K562 (cell line): ENCODE measurements around the gene NUPR1. TPM values are rescaled to one million over a fixed set of nuclear protein-coding genes. Genes with fewer than 3 reads are reported as not detected.

Experiments
- DPF2 ChIP-seq: fragments of 450-650 bp; IDR thresholded peaks from 2 replicates; pipeline ENCODE4 v1.6.1; 2016
- ELF4 ChIP-seq: fragments of 450-650 bp; formaldehyde crosslinking; IDR thresholded peaks from 2 replicates; pipeline ENCODE4 v1.4.0; 2022; ENCODE audit warnings: missing genetic modification characterization
- FOXA1 ChIP-seq: fragments of 450-650 bp; IDR thresholded peaks from 2 replicates; pipeline ENCODE4 v1.6.1; 2016; ENCODE audit warnings: mild to moderate bottlenecking, borderline replicate concordance
- HBP1 ChIP-seq: fragments of 450-650 bp; formaldehyde crosslinking; IDR thresholded peaks from 2 replicates; pipeline ENCODE4 v1.4.0; 2022; ENCODE audit warnings: missing genetic modification characterization
- HNRNPK ChIP-seq: fragments of 200-400 bp; formaldehyde crosslinking; IDR thresholded peaks from one replicate; pipeline ENCODE4 v1.6.1; 2018; ENCODE audit warnings: mild to moderate bottlenecking, low read depth, low read length; ENCODE audit not compliant: poor library complexity, severe bottlenecking
- MTA1 ChIP-seq: fragments of 450-650 bp; IDR thresholded peaks from 2 replicates; pipeline ENCODE4 v1.6.1; 2017; ENCODE audit warnings: borderline replicate concordance
- POLR2G ChIP-seq: fragments of 200-400 bp; formaldehyde crosslinking; IDR thresholded peaks from 2 replicates; pipeline ENCODE4 v1.6.1; 2017; ENCODE audit warnings: low read depth, mild to moderate bottlenecking, antibody characterized with exemption, low read length, moderate library complexity
- RBFOX2 ChIP-seq: fragments of 200-400 bp; formaldehyde crosslinking; IDR thresholded peaks from 2 replicates; pipeline ENCODE4 v1.6.1; 2017; ENCODE audit warnings: low read depth, mild to moderate bottlenecking, low read length, moderate library complexity
- TGIF2 ChIP-seq: sonication (generic); formaldehyde crosslinking; IDR thresholded peaks from 2 replicates; pipeline ENCODE4 v1.8.1; 2022; ENCODE audit warnings: mild to moderate bottlenecking, missing genetic modification reagents, moderate library complexity
- TOE1 ChIP-seq, 2 experiments: fragments of 450-650 bp in 1 of 2; sonication (generic) in 1 of 2; formaldehyde crosslinking in 1 of 2; IDR thresholded peaks; 2 replicates each; pipeline versions ENCODE4 v1.7.1 to v1.8.0; 2016 to 2022; ENCODE audit warnings: borderline replicate concordance in 2 of 2, mild to moderate bottlenecking in 2 of 2, antibody characterized with exemption in 1 of 2, inconsistent platforms in 1 of 2, low read depth in 1 of 2, missing genetic modification reagents in 1 of 2, moderate library complexity in 1 of 2
- ZBTB9 ChIP-seq: fragments of 450-650 bp; formaldehyde crosslinking; IDR thresholded peaks from 2 replicates; pipeline ENCODE4 v1.4.0; 2020; ENCODE audit warnings: mild to moderate bottlenecking, moderate library complexity
- ZNF134 ChIP-seq: fragments of 250-450 bp; sonication (Bioruptor Pico); conservative IDR thresholded peaks from 2 replicates; pipeline ENCODE4 v1.4.0; 2020
- ZNF212 ChIP-seq: fragments of 450-650 bp; formaldehyde crosslinking; IDR thresholded peaks from 2 replicates; pipeline ENCODE4 v1.4.0; 2020; ENCODE audit warnings: mild to moderate bottlenecking
- ZNF318 ChIP-seq, 2 experiments: fragments of 450-650 bp; IDR thresholded peaks; 2 replicates each; pipeline ENCODE4 v1.6.1; 2016; ENCODE audit warnings: mild to moderate bottlenecking in 2 of 2, borderline replicate concordance in 1 of 2, low read depth in 1 of 2, moderate library complexity in 1 of 2
- ZNF76 ChIP-seq: fragments of 250-450 bp; sonication (Bioruptor Pico); IDR thresholded peaks from 2 replicates; pipeline ENCODE4 v1.4.0; 2020; ENCODE audit warnings: mild to moderate bottlenecking, moderate library complexity, borderline replicate concordance
- polyA plus RNA-seq, 8 experiments: library from polyadenylated mRNA; depleted of rRNA in 4 of 8; stranded (reverse) in 5 of 8; unstranded in 3 of 8; fragments of >200 nt; fragmentation: Nextera tagmentation in 2 of 8; fragmentation: Illumina TruSeq in 1 of 8; extraction: Ambion mirVana in 2 of 8; extraction: Trizol in 1 of 8; gene quantifications; 2 replicates each; pipeline versions ENCODE4 v1.2.1 to v1.2.3, GENCODE V29; 2011 to 2014; ENCODE audit warnings: inconsistent platforms in 1 of 8, missing spikeins in 1 of 8
- total RNA-seq, 7 experiments: library from RNA; depleted of rRNA in 6 of 7; stranded (reverse); fragments of >200 nt in 6 of 7; fragmentation: Illumina TruSeq in 2 of 7; extraction: Trizol in 2 of 7; gene quantifications; 2 replicates each; pipeline versions ENCODE4 v1.2.1 to v1.2.3, GENCODE V29; 2011 to 2021; ENCODE audit warnings: low replicate concordance in 1 of 7

The NUPR1 gene
- total and polyA plus RNA-seq, 9 of the 15 experiments (the other 6 are each of a cell fraction or from before 2014, with no cell fraction given) = 0.07 to 1.5 (median 0.27) TPM

- TF ChIP-seq ZNF318 (IDR thresholded peaks at IDR 0.05; ENCODE audit: borderline replicate concordance in 1 of 2, low read depth in 1 of 2) = no peak
- no peak for TF ChIP-seq ZNF212
- no peak for TF ChIP-seq MTA1
- TF ChIP-seq ZNF76 (CRISPR knock-in tag) = peak; percentile 76; the same call in 1 of the 2 replicates
- TF ChIP-seq TOE1 (IDR thresholded peaks at IDR 0.05; ENCODE audit: borderline replicate concordance) = no peak; the same call in 1 of the 2 replicates
- TF ChIP-seq TOE1 (CRISPR knock-in tag; IDR thresholded peaks at IDR 0.05; ENCODE audit: borderline replicate concordance, low read depth) = no peak
- no peak for TF ChIP-seq FOXA1
- no peak for TF ChIP-seq TGIF2 (CRISPR knock-in tag)
- 0 out of 2 replicates have a peak, but pooled peaks have one; percentile 30 for TF ChIP-seq ZBTB9 (CRISPR knock-in tag)
- TF ChIP-seq HBP1 (CRISPR knock-in tag) = 0 out of 2 replicates have a peak, but pooled peaks have one; percentile 29
- TF ChIP-seq DPF2 = no peak
- TF ChIP-seq HNRNPK = no peak
- TF ChIP-seq ELF4 = 0 out of 2 replicates have a peak, but pooled peaks have one; percentile 18
- TF ChIP-seq RBFOX2 = no peak
- no peak; the same call in 1 of the 2 replicates for TF ChIP-seq ZNF134 (CRISPR knock-in tag)
- no peak for TF ChIP-seq POLR2G
These were observed at the start of gene NUPR1 (continued) for GRCh38 chr16:28538733-28539596.
